ENCODE results near the gene PACSIN1. TPM values are rescaled to one million over a fixed set of nuclear protein-coding genes. Genes with fewer than 3 reads are reported as not detected.

PACSIN1 gene
- total RNA-seq, 2 donors from 2014 or later: 0.52 TPM; not detected in 1

DNA sequence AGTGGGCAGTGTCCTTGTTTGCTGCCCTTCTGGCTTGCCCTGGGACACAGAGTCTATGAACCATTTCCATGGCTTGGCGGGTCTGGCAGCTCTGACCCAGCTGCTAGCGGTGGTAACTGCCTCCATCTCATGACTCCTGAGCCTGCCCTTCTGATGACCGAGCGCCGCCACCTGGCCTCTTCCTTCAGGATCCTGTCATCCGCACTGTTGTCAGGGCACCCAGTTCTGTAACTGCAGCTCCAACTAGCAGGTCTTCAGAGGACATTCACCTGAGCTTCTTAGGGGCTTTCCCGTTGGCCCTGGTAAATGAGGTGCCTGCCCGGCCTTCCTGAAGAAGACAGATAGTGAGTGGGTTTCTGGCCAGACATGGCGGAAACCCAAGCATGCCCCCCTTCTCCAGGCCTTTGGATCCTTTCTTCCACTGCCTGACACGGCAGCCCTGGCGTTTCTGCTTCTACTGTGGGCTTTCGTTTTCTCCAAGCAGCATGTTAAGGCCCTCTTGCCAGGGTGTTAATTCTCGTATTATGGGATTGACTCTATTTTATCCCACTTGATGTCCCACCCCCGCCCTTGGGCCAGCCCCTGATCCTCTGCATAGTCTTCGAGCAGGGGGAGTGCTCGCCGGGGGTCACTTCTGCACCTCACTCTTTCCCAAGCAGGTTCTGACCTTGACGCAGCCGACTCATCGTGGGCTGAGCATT lies 24.7 kb downstream of the PACSIN1 start:
- TF ChIP-seq CTCF (IDR thresholded peaks at IDR 0.05) (no peak), POLR2A (IDR thresholded peaks at IDR 0.05) (no peak)
- no peaks in the 10 kb centered on the region for H3K27me3 ChIP-seq
- H3K9me3 ChIP-seq: no peaks in the 10 kb centered on the region
- DNase-seq (no peak), ATAC-seq (no peak)
- H3K36me3 ChIP-seq (replicated peaks in 1 of 2; ENCODE audit: insufficient read depth in 1 of 2, low read depth in 2 of 2): no peaks in the 10 kb centered on the region
- 79 to 84% methylated on average over 13 to 20 of the region's 20 CpGs for WGBS, 2 donors
- H3K27ac ChIP-seq: no peak overlapping the region
- intact Hi-C loops (cut with DNase I): no loop called here
- no peak overlapping the region for H3K4me3 ChIP-seq
- no peaks in the 10 kb centered on the region for H3K4me1 ChIP-seq

- no peak for ATAC-seq
- no peaks in the 10 kb centered on the region for H3K4me1 ChIP-seq
- intact Hi-C loops (cut with DNase I): no loop called here
- no peak overlapping the region for H3K4me3 ChIP-seq
- DNase-seq: no peak
- no peaks in the 10 kb centered on the region for H3K9me3 ChIP-seq
- TF ChIP-seq CTCF (IDR thresholded peaks at IDR 0.05): no peak
- TF ChIP-seq POLR2A (IDR thresholded peaks at IDR 0.05): no peak
- H3K27me3 ChIP-seq: no peaks in the 10 kb centered on the region
- H3K27ac ChIP-seq: no peak overlapping the region
- 67 to 80% methylated on average over 10 of the region's 10 CpGs for WGBS, 2 donors
- no peaks in the 10 kb centered on the region for H3K36me3 ChIP-seq (replicated peaks in 1 of 2; ENCODE audit: insufficient read depth in 1 of 2, low read depth in 2 of 2)
These were observed 25.2 kb downstream of the PACSIN1 start for GRCh38 chr6:34491091-34491430.

DNA sequence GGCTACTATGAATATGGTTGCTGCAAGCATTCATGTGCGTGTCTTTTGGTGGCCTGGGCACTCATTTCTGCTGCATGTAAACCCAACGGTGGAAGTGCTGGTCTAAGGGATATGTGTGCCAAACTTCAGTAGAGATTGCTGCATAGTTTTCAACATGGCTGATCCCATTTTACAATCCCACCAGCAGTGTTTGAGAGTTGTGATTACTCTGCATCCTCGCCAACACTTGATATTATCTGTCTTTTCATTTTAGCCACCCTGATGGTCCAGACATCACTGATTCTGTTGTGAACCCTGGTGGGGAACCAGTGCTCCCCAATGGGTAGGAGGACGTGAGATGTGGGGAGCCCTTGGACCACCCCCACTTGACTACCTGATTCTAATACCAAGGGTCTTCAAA lies 27.5 kb downstream of the PACSIN1 start:
- no peak for ATAC-seq
- WGBS, 2 donors: 75 to 90% methylated on average over 4 of the region's 4 CpGs
- intact Hi-C loops (cut with DNase I): no loop called here
- no peaks in the 10 kb centered on the region for H3K9me3 ChIP-seq
- H3K36me3 ChIP-seq (replicated peaks in 1 of 2; ENCODE audit: insufficient read depth in 1 of 2, low read depth in 2 of 2): no peaks in the 10 kb centered on the region
- no peaks in the 10 kb centered on the region for H3K27me3 ChIP-seq
- no peaks in the 10 kb centered on the region for H3K4me1 ChIP-seq
- no peak overlapping the region for H3K27ac ChIP-seq
- DNase-seq: no peak
- TF ChIP-seq POLR2A (IDR thresholded peaks at IDR 0.05): no peak
- no peak overlapping the region for H3K4me3 ChIP-seq

- H3K27me3 ChIP-seq: no peaks in the 10 kb centered on the region
- WGBS, 2 donors: 68 to 86% methylated on average over 3 of the region's 3 CpGs
These were observed 29.1 kb downstream of the PACSIN1 start for GRCh38 chr6:34494973-34495372.

DNA sequence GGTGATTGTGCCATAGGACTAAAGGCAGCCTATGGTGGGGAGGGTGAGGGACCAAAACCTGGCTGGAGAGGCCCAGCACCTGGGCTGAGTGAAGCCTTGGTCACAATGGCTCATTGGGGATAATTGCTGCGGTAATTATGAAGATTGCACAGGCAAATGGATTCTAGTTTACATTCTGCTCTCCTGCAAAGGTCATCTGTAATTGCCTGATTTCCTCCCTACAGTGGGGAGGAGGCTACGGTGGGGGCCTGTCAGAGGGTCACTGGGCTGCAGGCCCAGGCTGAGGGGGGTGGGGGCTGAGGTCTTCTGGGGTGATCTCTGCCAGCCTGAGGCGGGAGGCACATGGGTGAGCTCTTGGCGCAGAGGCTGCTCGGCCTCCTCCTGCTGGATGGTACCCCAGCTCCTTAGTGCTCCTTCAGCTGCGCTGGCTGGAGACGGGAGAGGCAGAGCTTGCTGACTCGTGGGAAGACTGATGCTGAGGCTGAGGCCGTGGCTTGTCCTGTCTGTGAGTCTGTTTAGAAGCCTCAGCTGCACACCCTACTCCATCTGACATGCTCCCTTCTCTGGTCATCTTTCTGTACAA lies 30.3 kb downstream of the PACSIN1 start:
- H3K27ac ChIP-seq: no peak overlapping the region
- DNase-seq: no peak
- H3K9me3 ChIP-seq: peaks cover 0 to 4% (median 0%) of the 10 kb centered on the region in 3 donors
- intact Hi-C loops (cut with DNase I): no loop called here
- WGBS, 2 donors: 56 to 74% methylated on average over 3 to 9 of the region's 9 CpGs
- no peak for TF ChIP-seq CTCF (IDR thresholded peaks at IDR 0.05)
- TF ChIP-seq POLR2A (IDR thresholded peaks at IDR 0.05): no peak
- H3K27me3 ChIP-seq: no peaks in the 10 kb centered on the region
- no peaks in the 10 kb centered on the region for H3K36me3 ChIP-seq (replicated peaks in 1 of 2; ENCODE audit: insufficient read depth in 1 of 2, low read depth in 2 of 2)
- no peaks in the 10 kb centered on the region for H3K4me1 ChIP-seq
- H3K4me3 ChIP-seq: no peak overlapping the region
- no peak for ATAC-seq

More at GRCh38 chr6:34494973-34495372, 29.1 kb downstream of the PACSIN1 start:
- H3K9me3 ChIP-seq: no peaks in the 10 kb centered on the region
- DNase-seq: no peak
- no peaks in the 10 kb centered on the region for H3K4me1 ChIP-seq
- H3K4me3 ChIP-seq: no peak overlapping the region
- no peak overlapping the region for H3K27ac ChIP-seq
- no peak for ATAC-seq
- intact Hi-C loops (cut with DNase I): no loop called here
- no peak for TF ChIP-seq POLR2A (IDR thresholded peaks at IDR 0.05)
- no peak for TF ChIP-seq CTCF (IDR thresholded peaks at IDR 0.05)
- no peaks in the 10 kb centered on the region for H3K36me3 ChIP-seq (replicated peaks in 1 of 2; ENCODE audit: insufficient read depth in 1 of 2, low read depth in 2 of 2)
